Esophagus muscularis mucosa (tissue), 4 donors: ENCODE results near the gene IZUMO4. TPM values are rescaled to one million over a fixed set of nuclear protein-coding genes. Genes with fewer than 3 reads are reported as not detected.

Experiments
- DNase-seq: peaks from one replicate; pipeline ENCODE4 v3.0.0-alpha.2; 2017; ENCODE audit errors: extremely low spot score
- H3K27ac ChIP-seq, 4 donors: fragments of 200-600 bp; sonication (generic); replicated peaks in 1 of 4; 1 replicate in 3 of 4; 2 replicates in 1 of 4; pipeline ENCODE4 v1.5.1; 2016 to 2019; ENCODE audit warnings: mild to moderate bottlenecking in 1 of 4
- H3K27me3 ChIP-seq, 4 donors: fragments of 200-600 bp; sonication (generic); one replicate each; pipeline versions ENCODE4 v1.5.1 to v1.6.0; 2016 to 2019
- H3K36me3 ChIP-seq, 4 donors: fragments of 200-600 bp; sonication (generic); one replicate each; pipeline ENCODE4 v1.5.1; 2016 to 2019
- H3K4me1 ChIP-seq, 4 donors: fragments of 200-600 bp; sonication (generic); one replicate each; pipeline ENCODE4 v1.5.1; 2016 to 2019
- H3K4me3 ChIP-seq, 4 donors: fragments of 200-600 bp; sonication (generic); 1 replicate in 2 of 4; 2 replicates in 2 of 4; pipeline ENCODE4 v1.5.1; 2016 to 2019; ENCODE audit warnings: mild to moderate bottlenecking in 4 of 4, moderate library complexity in 1 of 4
- H3K9me3 ChIP-seq, 4 donors: fragments of 200-600 bp; sonication (generic); 1 replicate in 3 of 4; 2 replicates in 1 of 4; pipeline ENCODE4 v1.5.1; 2016 to 2019
- EP300 ChIP-seq: sonication (generic); formaldehyde crosslinking; IDR thresholded peaks from one replicate; pipeline ENCODE4 v1.6.1; 2017; ENCODE audit warnings: antibody characterized with exemption
- POLR2A ChIP-seq: fragments of 450-650 bp; IDR thresholded peaks from one replicate; pipeline ENCODE4 v1.6.1; 2017; ENCODE audit warnings: antibody characterized with exemption, moderate library complexity, mild to moderate bottlenecking, low read depth
- POLR2AphosphoS5 ChIP-seq, 2 donors: sonication (generic); formaldehyde crosslinking; IDR thresholded peaks; one replicate each; pipeline ENCODE4 v1.6.1; 2017; ENCODE audit warnings: antibody characterized with exemption in 2 of 2
- WGBS: methylation state at CpG from one replicate; pipeline ENCODE4 v1.1.5; 2018; 5-methylcytosine and 5-hydroxymethylcytosine counted together
- intact Hi-C: fragments of 100-400 bp; cut with DNase I; formaldehyde crosslinking; loops from one replicate; pipeline ENCODE4 v1.15.1; 2023
- total RNA-seq, 4 donors: library from RNA; depleted of rRNA; stranded (reverse); fragments of >200 nt; gene quantifications; one replicate each; pipeline versions ENCODE4 v1.1.0 to v1.2.1, GENCODE V29; 2016
- TF ChIP-seq, protein P1 (sequence below), 3 experiments: fragments of 200-600 bp in 2 of 3; fragments of 450-650 bp in 1 of 3; sonication (generic) in 2 of 3; IDR thresholded peaks; one replicate each; pipeline ENCODE4 v1.5.1; 2017 to 2019; ENCODE audit warnings: antibody characterized with exemption in 3 of 3, mild to moderate bottlenecking in 2 of 3, moderate library complexity in 1 of 3

Gene IZUMO4
- total RNA-seq, 4 donors from 2014 or later, result 1.9 to 6.0 (median 3.9) TPM

DNA sequence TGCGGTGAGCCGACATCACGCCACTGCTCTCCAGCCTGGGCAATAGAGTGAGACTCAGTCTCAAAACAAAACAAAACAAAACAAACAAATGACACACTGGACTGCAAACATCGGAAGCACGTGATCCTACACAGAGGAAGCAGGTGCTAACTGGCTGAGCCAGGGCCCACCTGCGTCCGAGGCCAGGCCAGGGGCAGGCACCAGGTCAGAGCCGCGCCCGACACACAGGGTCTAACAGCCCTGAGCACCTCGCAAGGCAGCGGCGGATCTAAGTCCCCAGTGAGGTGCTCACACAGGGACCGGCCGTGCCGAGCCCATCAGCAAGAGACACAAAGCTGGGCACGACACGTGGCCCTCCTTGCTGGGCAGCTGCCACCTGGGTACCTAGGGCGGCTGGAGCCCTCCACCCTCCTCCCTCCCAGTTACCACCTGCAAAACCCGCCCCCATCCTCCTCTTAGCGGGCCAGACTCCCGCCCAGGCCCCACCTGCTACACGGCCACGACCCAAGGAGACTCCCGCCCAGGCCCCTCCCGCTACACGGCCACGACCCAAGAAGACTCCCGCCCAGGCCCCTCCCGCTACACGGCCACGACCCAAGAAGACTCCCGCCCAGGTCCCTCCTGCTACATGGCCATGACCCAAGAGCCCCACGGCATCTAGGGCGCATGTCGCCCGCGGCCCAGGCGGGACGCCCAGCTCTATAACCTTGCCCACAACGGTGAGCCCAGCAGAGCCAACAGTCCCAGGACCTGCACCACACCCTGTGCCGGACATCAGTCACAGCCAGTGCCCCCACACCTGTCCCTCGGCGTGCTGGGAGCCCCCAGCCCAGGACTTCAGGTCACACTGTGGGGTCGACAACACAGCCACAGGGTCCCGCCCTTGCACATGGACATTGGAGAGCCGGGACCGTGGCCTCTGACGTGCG is 39.0 kb downstream of the IZUMO4 start:
- WGBS, result 91% methylated on average over 21 of the region's 50 CpGs
- Histone ChIP-seq H3K27me3 (no peaks in the 10 kb centered on the region), H3K36me3 (peaks cover 45 to 97% (median 73%) of the 10 kb centered on the region in 4 donors), H3K27ac (no peak overlapping the region), H3K9me3 (no peaks in the 10 kb centered on the region), H3K4me3 (no peak overlapping the region), H3K4me1 (peaks cover 0 to 13% (median 10%) of the 10 kb centered on the region in 4 donors)
- TF ChIP-seq EP300 (no peak), POLR2AphosphoS5 (IDR thresholded peaks at IDR 0.05) (no peak), POLR2A (no peak)
- TF ChIP-seq, protein P1, sequence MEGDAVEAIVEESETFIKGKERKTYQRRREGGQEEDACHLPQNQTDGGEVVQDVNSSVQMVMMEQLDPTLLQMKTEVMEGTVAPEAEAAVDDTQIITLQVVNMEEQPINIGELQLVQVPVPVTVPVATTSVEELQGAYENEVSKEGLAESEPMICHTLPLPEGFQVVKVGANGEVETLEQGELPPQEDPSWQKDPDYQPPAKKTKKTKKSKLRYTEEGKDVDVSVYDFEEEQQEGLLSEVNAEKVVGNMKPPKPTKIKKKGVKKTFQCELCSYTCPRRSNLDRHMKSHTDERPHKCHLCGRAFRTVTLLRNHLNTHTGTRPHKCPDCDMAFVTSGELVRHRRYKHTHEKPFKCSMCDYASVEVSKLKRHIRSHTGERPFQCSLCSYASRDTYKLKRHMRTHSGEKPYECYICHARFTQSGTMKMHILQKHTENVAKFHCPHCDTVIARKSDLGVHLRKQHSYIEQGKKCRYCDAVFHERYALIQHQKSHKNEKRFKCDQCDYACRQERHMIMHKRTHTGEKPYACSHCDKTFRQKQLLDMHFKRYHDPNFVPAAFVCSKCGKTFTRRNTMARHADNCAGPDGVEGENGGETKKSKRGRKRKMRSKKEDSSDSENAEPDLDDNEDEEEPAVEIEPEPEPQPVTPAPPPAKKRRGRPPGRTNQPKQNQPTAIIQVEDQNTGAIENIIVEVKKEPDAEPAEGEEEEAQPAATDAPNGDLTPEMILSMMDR (IDR thresholded peaks at IDR 0.05), result no peak
- intact Hi-C loops, result no loop called here
- no peak for DNase-seq

DNA sequence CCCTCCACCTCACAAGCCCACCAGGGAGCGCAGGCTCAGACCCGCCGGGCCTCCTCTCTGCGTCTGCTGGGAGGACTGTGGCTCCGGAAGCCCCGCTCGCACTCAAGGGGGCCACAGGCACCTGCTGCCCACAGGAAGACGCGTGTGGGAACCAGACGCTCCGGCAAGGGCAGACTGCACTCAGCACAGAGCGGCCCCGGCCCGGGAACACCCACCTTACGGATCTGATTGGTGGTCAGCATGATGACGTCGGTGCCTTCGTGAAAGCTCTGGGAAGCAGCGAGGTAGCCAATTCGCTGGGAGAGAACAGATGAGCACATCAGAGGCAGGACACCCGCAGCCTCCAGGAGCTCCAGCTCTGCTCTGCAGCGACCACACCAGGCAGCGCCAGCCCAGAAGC is 40.1 kb downstream of the IZUMO4 start:
- no peak for DNase-seq
- Histone ChIP-seq H3K27ac (no peak overlapping the region), H3K27me3 (no peaks in the 10 kb centered on the region), H3K36me3 (peaks cover 44 to 88% (median 64%) of the 10 kb centered on the region in 4 donors), H3K4me3 (no peak overlapping the region), H3K4me1 (peaks cover 0 to 13% (median 10%) of the 10 kb centered on the region in 4 donors), H3K9me3 (no peaks in the 10 kb centered on the region)
- TF ChIP-seq POLR2AphosphoS5 (IDR thresholded peaks at IDR 0.05), result no peak
- no peak for TF ChIP-seq EP300
- TF ChIP-seq POLR2A, result no peak
- TF ChIP-seq, protein P1 (IDR thresholded peaks at IDR 0.05), result no peak
- 91% methylated on average over 22 of the region's 23 CpGs for WGBS
- intact Hi-C loops, result no loop called here

DNA sequence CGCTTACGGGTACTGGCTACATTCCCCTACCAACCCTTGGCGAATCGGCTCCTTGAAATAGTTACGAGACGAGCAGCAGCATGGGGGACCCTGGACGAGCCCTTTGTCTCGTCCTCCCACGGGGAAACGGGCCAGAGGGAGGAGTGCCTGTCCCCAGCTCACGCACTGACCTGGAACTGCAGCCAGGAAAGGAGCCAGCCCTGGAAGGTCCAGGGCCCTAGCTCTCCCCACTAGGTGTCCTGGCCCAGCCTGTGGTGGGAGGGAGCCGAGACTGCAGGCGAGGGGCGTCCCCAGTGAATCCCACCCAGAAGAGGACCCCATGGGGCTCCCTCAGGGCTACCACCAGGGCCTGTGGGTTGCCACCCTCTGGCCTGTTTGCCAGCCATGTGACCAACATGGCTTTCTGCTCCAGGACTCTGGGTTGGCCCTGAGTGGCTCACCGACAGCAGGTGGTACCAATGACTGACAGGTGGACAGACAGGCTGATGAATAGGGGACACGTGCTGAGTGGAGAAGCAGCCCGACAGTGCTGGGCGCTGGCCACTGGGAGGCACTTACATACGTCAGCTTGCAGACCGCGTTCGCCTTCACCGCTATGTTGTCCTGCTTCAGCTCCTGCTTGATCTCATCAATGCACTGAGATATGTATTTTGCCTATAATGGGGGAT is 41.5 kb downstream of the IZUMO4 start:
- no peak for TF ChIP-seq POLR2AphosphoS5 (IDR thresholded peaks at IDR 0.05)
- no peak for TF ChIP-seq EP300
- TF ChIP-seq, protein P1 (IDR thresholded peaks at IDR 0.05), result no peak
- no peak for TF ChIP-seq POLR2A
- H3K4me3 ChIP-seq, result no peak overlapping the region
- no peaks in the 10 kb centered on the region for H3K9me3 ChIP-seq
- DNase-seq, result no peak
- peaks cover 0 to 13% (median 8%) of the 10 kb centered on the region in 4 donors for H3K4me1 ChIP-seq
- intact Hi-C loops, result no loop called here
- H3K36me3 ChIP-seq, result peaks cover 30 to 74% (median 54%) of the 10 kb centered on the region in 4 donors
- WGBS, result 86% methylated on average over 10 of the region's 23 CpGs
- no peaks in the 10 kb centered on the region for H3K27me3 ChIP-seq
- no peak overlapping the region for H3K27ac ChIP-seq

DNA sequence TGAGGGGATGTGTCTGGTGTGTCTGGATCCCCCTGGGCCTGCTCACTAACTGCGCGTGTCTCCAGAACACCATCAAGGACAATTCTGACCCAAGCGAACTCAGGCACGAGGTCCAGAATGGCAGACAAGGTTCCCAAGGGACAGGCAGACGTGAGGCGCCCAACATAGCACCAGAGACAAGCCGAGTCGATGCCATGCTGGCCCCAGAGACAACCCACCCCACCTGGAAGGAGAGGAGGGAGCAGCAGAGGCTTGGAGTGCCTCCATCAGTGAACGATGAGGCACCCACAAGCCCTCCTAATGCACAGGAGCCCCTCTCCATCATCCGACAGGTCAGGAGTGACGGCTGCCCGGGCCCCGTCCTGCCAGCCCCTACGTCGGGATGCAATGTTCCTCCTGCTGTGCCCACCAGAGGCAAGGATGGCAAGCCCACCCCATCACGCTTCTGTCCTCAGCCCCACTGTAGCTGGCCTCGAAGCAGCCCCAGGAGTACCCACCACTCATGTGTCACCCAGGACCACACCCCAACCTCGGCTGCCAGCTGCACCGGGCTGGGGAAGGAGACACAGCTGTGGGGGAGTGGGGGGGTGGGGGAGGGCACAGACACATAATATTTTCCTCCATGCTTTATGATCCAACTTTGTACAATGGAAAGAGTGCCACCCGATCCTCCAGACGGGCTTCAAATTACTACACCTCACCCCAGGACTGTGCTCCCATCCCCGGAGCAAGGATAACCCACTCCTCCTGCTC is 42.8 kb downstream of the IZUMO4 start:
- TF ChIP-seq POLR2AphosphoS5 (IDR thresholded peaks at IDR 0.05) (no peak), POLR2A (no peak), EP300 (no peak)
- TF ChIP-seq, protein P1 (IDR thresholded peaks at IDR 0.05), result no peak

More for the DNA sequence above, 42.8 kb downstream of the IZUMO4 start:
- H3K4me1 ChIP-seq, result peaks cover 0 to 18% (median 10%) of the 10 kb centered on the region in 4 donors
- H3K27me3 ChIP-seq, result no peaks in the 10 kb centered on the region
- no peaks in the 10 kb centered on the region for H3K9me3 ChIP-seq
- no peak overlapping the region for H3K4me3 ChIP-seq
- 74% methylated on average over 7 of the region's 22 CpGs for WGBS
- H3K36me3 ChIP-seq, result peaks cover 20 to 62% (median 46%) of the 10 kb centered on the region in 4 donors
- DNase-seq, result no peak
- intact Hi-C loops, result no loop called here
- no peak overlapping the region for H3K27ac ChIP-seq
